ENCODE data around the gene EYA2. TPM values are rescaled to one million over a fixed set of nuclear protein-coding genes. Genes with fewer than 3 reads are reported as not detected.
A peak's percentile ranks its signal among the peaks of the same experiment; 100 is the strongest.

Gene EYA2
- polyA plus RNA-seq, 4 donors: 0.50 to 0.70 TPM; not detected in 2

DNA sequence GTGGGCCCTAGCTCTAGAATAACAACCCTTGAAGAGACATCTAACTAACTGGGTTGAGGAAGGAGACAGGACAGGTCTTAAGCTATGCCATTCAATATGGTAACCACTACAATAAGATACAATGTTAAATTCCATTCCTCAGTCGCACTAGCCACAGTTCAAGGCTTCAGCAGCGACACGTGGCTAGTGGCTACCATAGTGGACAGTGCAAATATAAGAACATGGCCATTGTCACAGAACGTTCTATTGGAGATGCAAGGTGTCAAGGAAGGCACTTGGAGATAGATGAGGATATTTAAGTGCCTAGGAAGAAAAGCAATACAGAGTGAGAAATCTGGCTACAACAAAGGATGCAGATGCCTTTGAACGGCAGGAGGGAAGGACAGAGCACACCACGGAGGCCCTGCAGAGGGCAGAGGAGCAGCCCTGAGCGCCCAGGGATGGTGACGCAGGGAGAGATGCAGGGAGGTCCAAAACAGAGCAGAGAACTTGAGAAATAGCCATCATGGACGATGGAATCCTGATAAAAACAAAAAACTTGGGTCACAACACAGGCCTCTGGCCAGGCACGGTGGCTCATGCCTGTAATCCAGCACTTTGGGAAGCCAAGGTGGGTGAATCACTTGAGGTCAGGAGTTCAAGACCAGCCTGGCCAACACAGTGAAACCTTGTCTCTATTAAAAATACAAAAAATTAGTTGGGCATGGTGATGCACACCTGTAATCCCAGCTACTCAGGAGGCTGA is 321.2 kb downstream of the EYA2 start:
- H3K27me3 ChIP-seq (ENCODE audit: control insufficient read depth in 3 of 3, insufficient read depth in 3 of 3, low read length in 3 of 3): no peaks in the 10 kb centered on the region
- H3K36me3 ChIP-seq (ENCODE audit: control insufficient read depth in 3 of 3, insufficient read depth in 2 of 3, low read depth in 1 of 3, low read length in 3 of 3): peaks cover 20 to 62% (median 35%) of the 10 kb centered on the region in 3 donors
- no peak overlapping the region for H3K4me3 ChIP-seq (ENCODE audit: low read depth in 1 of 3, low read length in 3 of 3)
- FAIRE-seq (no peak), DNase-seq (no peak)
- no peaks in the 10 kb centered on the region for H3K4me1 ChIP-seq (ENCODE audit: control insufficient read depth in 3 of 3, insufficient read depth in 2 of 3, low read depth in 1 of 3, low read length in 2 of 3)
- 92 to 98% (median 94%) methylated on average over 10 of the region's 10 CpGs for WGBS, 3 donors
- H3K27ac ChIP-seq (ENCODE audit: low read depth in 1 of 3, low read length in 2 of 3): no peak overlapping the region
- H3K9me3 ChIP-seq (ENCODE audit: control insufficient read depth in 2 of 2, insufficient read depth in 1 of 2, low read depth in 1 of 2, low read length in 1 of 2): peaks cover 0 to 2% of the 10 kb centered on the region in 2 donors

DNA sequence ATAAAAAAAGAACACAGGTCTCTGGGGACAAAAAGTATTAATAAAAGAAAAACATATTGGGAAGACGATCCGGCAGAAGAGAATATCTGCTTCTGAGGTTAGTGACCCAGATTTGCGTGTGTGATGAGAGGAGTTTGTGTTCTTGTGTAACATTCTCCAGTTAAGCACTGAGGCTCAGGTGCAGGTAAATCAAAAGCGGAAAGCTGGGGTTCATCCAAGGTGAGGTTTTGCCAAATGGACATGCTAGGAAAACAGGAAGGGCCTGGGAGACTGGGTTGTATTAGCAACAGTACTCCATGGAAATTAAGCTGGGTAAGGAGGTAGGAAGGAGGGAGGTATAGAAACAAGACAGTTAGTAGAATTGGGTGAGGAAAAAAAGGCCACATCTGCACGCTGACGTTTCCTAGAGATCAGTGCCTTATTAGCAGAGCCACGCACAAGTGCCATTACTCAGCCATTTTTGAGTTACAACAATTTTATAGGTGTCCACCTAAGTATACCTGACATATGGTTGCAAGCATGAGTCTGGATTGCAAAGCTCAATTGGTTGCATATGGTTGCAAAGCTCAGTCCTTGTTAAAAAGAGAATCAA is 322.3 kb downstream of the EYA2 start:
- no peak overlapping the region for H3K27ac ChIP-seq (ENCODE audit: low read depth in 1 of 3, low read length in 2 of 3)
- peaks cover 25 to 61% (median 34%) of the 10 kb centered on the region in 3 donors for H3K36me3 ChIP-seq (ENCODE audit: control insufficient read depth in 3 of 3, insufficient read depth in 2 of 3, low read depth in 1 of 3, low read length in 3 of 3)
- DNase-seq (no peak), FAIRE-seq (no peak)
- 86 to 89% (median 88%) methylated on average over 7 of the region's 7 CpGs for WGBS, 3 donors
- H3K4me1 ChIP-seq (ENCODE audit: control insufficient read depth in 3 of 3, insufficient read depth in 2 of 3, low read depth in 1 of 3, low read length in 2 of 3): no peaks in the 10 kb centered on the region
- H3K27me3 ChIP-seq (ENCODE audit: control insufficient read depth in 3 of 3, insufficient read depth in 3 of 3, low read length in 3 of 3): no peaks in the 10 kb centered on the region
- peaks cover 0 to 2% of the 10 kb centered on the region in 2 donors for H3K9me3 ChIP-seq (ENCODE audit: control insufficient read depth in 2 of 2, insufficient read depth in 1 of 2, low read depth in 1 of 2, low read length in 1 of 2)
- peak overlapping the region in 1 of 3 donors; percentile 8 for H3K4me3 ChIP-seq (ENCODE audit: low read depth in 1 of 3, low read length in 3 of 3)

DNA sequence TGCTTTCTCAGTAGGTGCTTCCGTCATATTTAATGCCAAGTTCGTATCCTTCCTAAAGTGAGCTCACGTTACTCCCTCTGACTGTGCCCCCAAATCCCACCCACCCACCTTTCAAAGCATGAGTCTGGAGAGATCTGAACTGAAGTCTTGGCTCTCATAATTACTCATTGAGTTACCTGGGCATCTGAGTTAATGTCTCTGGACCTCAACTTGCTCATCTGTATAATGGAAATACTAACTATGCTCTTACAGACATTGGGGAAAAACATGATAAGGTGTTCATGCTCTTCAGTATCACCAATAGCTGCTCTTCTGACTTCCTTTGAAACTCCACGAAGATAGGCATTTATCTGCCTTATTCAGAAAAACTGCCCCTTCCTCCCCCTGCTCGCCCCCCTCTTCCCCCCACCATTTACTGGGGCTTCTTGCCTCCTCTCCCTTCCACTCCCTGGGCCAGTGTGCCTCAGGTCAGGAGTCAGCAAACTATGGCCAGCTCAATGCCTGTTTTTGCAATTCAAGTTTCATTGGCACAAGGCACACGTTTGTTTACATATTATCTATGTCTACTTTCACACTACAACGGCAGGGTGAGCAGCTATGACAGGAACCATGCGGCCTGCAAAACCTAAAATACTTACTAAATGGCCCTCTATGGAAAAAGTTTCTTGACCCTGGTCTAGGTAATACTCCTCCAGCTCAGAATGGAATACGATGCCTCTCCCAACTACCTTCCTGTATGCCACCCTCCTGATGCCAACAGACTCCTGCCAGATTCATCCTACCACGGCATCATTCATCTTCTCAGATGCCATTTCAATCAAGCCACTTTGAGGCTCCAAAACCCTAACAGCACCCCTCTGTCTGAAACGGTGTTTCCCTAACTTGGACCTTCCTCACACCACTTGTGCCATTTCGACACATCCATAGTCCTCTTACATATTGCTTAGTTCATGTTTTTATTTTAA is 323.1 kb downstream of the EYA2 start:
- Histone ChIP-seq H3K4me3 (ENCODE audit: low read depth in 1 of 3, low read length in 3 of 3) (no peak overlapping the region), H3K36me3 (ENCODE audit: control insufficient read depth in 3 of 3, insufficient read depth in 2 of 3, low read depth in 1 of 3, low read length in 3 of 3) (peaks cover 22 to 59% (median 29%) of the 10 kb centered on the region in 3 donors), H3K4me1 (ENCODE audit: control insufficient read depth in 3 of 3, insufficient read depth in 2 of 3, low read depth in 1 of 3, low read length in 2 of 3) (no peaks in the 10 kb centered on the region), H3K9me3 (ENCODE audit: control insufficient read depth in 2 of 2, insufficient read depth in 1 of 2, low read depth in 1 of 2, low read length in 1 of 2) (peaks cover 0 to 2% of the 10 kb centered on the region in 2 donors), H3K27me3 (ENCODE audit: control insufficient read depth in 3 of 3, insufficient read depth in 3 of 3, low read length in 3 of 3) (no peaks in the 10 kb centered on the region), H3K27ac (ENCODE audit: low read depth in 1 of 3, low read length in 2 of 3) (no peak overlapping the region)
- WGBS, 3 donors: 87 to 90% (median 89%) methylated on average over 12 of the region's 12 CpGs
- DNase-seq: no peak
- FAIRE-seq: no peak

DNA sequence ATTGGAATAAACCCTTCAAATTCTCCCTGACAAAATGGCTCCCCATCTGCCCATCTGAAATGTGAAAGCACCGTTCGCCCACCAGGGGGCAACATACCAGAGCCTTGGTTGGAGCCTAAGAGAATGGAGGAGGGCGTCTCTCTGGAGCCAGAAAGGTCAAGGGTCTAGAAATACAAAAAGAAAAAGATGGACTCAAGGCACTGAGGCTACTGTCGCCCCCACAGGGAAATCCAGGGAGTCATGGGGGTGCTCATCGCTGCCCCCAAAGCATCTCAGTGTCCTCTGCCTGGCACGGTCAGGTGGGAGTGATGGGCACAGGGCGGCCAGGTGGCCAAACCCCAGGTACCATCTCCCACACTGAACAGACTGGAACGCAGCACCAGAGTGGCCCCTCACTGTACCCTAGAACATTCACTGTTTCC is 325.5 kb downstream of the EYA2 start:
- peaks cover 24 to 63% (median 27%) of the 10 kb centered on the region in 3 donors for H3K36me3 ChIP-seq (ENCODE audit: control insufficient read depth in 3 of 3, insufficient read depth in 2 of 3, low read depth in 1 of 3, low read length in 3 of 3)
- no peaks in the 10 kb centered on the region for H3K27me3 ChIP-seq (ENCODE audit: control insufficient read depth in 3 of 3, insufficient read depth in 3 of 3, low read length in 3 of 3)
- 94 to 97% (median 96%) methylated on average over 8 of the region's 8 CpGs for WGBS, 3 donors
- peak; percentile 16 to 25 for DNase-seq
- H3K9me3 ChIP-seq (ENCODE audit: control insufficient read depth in 2 of 2, insufficient read depth in 1 of 2, low read depth in 1 of 2, low read length in 1 of 2): no peaks in the 10 kb centered on the region
- H3K4me3 ChIP-seq (ENCODE audit: low read depth in 1 of 3, low read length in 3 of 3): no peak overlapping the region
- no peak for FAIRE-seq
- no peak overlapping the region for H3K27ac ChIP-seq (ENCODE audit: low read depth in 1 of 3, low read length in 2 of 3)
- H3K4me1 ChIP-seq (ENCODE audit: control insufficient read depth in 3 of 3, insufficient read depth in 2 of 3, low read depth in 1 of 3, low read length in 2 of 3): no peaks in the 10 kb centered on the region

DNA sequence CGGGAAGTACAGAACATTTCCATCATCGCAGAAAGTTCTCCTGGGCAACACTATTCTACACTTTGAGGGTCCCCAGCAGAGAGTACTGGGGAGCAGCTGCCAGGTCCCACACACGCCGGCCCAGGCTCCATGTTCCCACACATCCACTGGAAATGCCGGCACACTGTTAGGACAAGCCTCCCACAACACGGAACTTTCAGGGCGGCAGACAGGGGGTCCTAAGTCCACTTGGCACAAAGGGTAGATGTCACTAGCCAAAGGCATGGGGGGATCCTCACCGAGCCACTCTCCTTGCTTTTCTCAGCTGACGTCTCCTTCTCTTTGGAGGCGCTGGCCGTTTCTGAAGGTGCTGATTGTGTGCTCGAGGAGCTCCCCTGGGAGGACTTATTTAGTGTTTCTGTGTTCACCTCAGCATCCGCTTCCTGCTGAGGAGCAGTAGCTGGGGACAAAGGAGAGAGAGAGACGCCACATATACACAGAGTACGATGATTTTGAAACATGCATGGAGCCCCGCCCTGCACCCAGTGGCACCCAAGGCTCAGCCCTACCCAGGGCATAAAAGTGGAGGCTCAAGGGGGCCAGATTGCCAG is 326.5 kb downstream of the EYA2 start:
- DNase-seq (no peak), FAIRE-seq (no peak)
- 87 to 90% (median 90%) methylated on average over 16 of the region's 16 CpGs for whole genome bisulfite sequencing, 3 donors
- Histone ChIP-seq H3K9me3 (ENCODE audit: control insufficient read depth in 2 of 2, insufficient read depth in 1 of 2, low read depth in 1 of 2, low read length in 1 of 2) (no peaks in the 10 kb centered on the region), H3K27ac (ENCODE audit: low read depth in 1 of 3, low read length in 2 of 3) (no peak overlapping the region), H3K27me3 (ENCODE audit: control insufficient read depth in 3 of 3, insufficient read depth in 3 of 3, low read length in 3 of 3) (no peaks in the 10 kb centered on the region), H3K4me1 (ENCODE audit: control insufficient read depth in 3 of 3, insufficient read depth in 2 of 3, low read depth in 1 of 3, low read length in 2 of 3) (no peaks in the 10 kb centered on the region), H3K36me3 (ENCODE audit: control insufficient read depth in 3 of 3, insufficient read depth in 2 of 3, low read depth in 1 of 3, low read length in 3 of 3) (peaks cover 26 to 59% (median 26%) of the 10 kb centered on the region in 3 donors), H3K4me3 (ENCODE audit: low read depth in 1 of 3, low read length in 3 of 3) (no peak overlapping the region)

DNA sequence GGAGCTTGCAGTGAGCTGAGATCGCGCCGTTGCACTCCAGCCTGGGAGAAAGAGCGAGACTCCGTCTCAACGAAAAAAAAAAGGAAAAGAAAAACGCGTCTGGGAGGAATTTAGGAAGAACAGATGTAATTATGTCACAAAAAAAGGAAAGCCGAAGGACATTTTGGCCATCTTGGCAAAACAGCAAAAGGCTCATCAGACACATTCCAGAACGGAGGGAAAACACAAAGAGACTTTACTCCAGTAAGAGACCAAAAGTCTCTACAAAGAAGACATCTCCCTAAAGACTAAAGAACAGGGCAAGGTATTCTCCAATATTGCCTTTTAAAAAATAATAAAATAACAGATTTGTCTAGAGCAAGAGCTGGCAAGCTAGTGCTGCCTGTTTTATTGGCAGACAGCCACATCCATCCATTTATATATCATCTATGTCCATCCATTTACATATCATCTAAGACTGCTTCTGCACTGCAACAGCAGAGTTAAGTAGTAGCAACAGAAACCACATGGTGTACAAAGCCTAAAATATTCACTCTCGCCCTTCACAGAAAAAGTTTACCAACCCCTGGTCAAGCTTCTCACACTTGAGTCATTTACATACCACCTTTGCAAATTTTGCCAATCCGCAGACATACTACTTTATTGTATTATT is 328.0 kb downstream of the EYA2 start:
- H3K36me3 ChIP-seq (ENCODE audit: control insufficient read depth in 3 of 3, insufficient read depth in 2 of 3, low read depth in 1 of 3, low read length in 3 of 3): peaks cover 29 to 60% (median 32%) of the 10 kb centered on the region in 3 donors

DNA sequence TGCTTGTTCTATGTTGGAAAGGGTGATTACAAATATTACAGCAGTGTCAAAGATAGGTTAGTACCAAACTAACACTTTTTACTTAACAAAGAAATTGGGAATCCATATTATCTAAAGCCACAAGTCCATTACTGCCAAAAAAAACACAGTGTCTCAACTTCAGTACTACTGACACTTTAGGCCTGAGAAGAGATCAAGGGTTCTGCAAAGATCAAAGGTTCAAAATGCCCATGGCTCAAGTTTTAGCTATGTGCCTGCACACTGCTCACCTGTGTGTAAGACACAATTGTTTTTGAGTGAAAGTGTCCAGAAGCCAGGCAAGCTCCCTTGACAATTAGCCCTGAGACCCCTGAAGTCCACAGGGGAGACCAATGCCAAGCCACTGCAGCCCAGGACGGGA is 329.3 kb downstream of the EYA2 start:
- no peak for FAIRE-seq
- Histone ChIP-seq H3K36me3 (ENCODE audit: control insufficient read depth in 3 of 3, insufficient read depth in 2 of 3, low read depth in 1 of 3, low read length in 3 of 3) (peaks cover 31 to 59% (median 32%) of the 10 kb centered on the region in 3 donors), H3K27me3 (ENCODE audit: control insufficient read depth in 3 of 3, insufficient read depth in 3 of 3, low read length in 3 of 3) (no peaks in the 10 kb centered on the region), H3K4me3 (ENCODE audit: low read depth in 1 of 3, low read length in 3 of 3) (no peak overlapping the region), H3K27ac (ENCODE audit: low read depth in 1 of 3, low read length in 2 of 3) (no peak overlapping the region), H3K9me3 (ENCODE audit: control insufficient read depth in 2 of 2, insufficient read depth in 1 of 2, low read depth in 1 of 2, low read length in 1 of 2) (no peaks in the 10 kb centered on the region), H3K4me1 (ENCODE audit: control insufficient read depth in 3 of 3, insufficient read depth in 2 of 3, low read depth in 1 of 3, low read length in 2 of 3) (no peaks in the 10 kb centered on the region)
- WGBS, 3 donors: 93 to 100% (median 100%) methylated on average over 1 of the region's 1 CpG
- no peak for DNase-seq

More for the DNA sequence above, 328.0 kb downstream of the EYA2 start:
- Histone ChIP-seq H3K4me1 (ENCODE audit: control insufficient read depth in 3 of 3, insufficient read depth in 2 of 3, low read depth in 1 of 3, low read length in 2 of 3) (no peaks in the 10 kb centered on the region), H3K27ac (ENCODE audit: low read depth in 1 of 3, low read length in 2 of 3) (no peak overlapping the region), H3K27me3 (ENCODE audit: control insufficient read depth in 3 of 3, insufficient read depth in 3 of 3, low read length in 3 of 3) (no peaks in the 10 kb centered on the region), H3K9me3 (ENCODE audit: control insufficient read depth in 2 of 2, insufficient read depth in 1 of 2, low read depth in 1 of 2, low read length in 1 of 2) (no peaks in the 10 kb centered on the region), H3K4me3 (ENCODE audit: low read depth in 1 of 3, low read length in 3 of 3) (no peak overlapping the region)
- FAIRE-seq (no peak), DNase-seq (no peak)
- 90 to 97% (median 97%) methylated on average over 12 of the region's 12 CpGs for WGBS, 3 donors

All from small intestine (tissue), 7 donors.